ENCODE data around the gene NPLOC4. TPM values are rescaled to one million over a fixed set of nuclear protein-coding genes. Genes with fewer than 3 reads are reported as not detected.

NPLOC4 gene
- total RNA-seq, 2 donors from 2014 or later, result 69.3 to 70.4 TPM

DNA sequence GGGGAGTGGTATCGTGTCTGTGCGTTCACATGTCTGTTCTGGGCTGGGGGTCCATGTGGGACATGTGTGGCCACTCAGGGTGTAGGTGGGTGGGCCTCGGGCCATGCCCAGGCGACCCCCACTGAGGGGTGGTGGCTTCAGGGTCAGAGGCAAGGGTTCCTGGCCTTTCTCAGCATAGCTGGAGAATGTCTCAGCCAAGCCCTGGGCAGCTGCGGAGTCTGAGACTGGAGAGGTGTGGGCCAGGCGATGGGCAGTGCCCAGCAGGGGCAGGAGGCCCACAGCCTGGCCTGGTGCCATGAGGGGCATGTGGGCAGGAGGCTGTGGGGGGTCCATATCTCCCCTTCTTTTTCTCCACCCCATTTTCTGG, 107.5 kb downstream of the NPLOC4 start:
- H3K4me1 ChIP-seq, result no peaks in the 10 kb centered on the region
- no peak overlapping the region for H3K27ac ChIP-seq
- H3K4me3 ChIP-seq, result no peak overlapping the region
- H3K36me3 ChIP-seq, result no peaks in the 10 kb centered on the region
- TF ChIP-seq, protein P1, sequence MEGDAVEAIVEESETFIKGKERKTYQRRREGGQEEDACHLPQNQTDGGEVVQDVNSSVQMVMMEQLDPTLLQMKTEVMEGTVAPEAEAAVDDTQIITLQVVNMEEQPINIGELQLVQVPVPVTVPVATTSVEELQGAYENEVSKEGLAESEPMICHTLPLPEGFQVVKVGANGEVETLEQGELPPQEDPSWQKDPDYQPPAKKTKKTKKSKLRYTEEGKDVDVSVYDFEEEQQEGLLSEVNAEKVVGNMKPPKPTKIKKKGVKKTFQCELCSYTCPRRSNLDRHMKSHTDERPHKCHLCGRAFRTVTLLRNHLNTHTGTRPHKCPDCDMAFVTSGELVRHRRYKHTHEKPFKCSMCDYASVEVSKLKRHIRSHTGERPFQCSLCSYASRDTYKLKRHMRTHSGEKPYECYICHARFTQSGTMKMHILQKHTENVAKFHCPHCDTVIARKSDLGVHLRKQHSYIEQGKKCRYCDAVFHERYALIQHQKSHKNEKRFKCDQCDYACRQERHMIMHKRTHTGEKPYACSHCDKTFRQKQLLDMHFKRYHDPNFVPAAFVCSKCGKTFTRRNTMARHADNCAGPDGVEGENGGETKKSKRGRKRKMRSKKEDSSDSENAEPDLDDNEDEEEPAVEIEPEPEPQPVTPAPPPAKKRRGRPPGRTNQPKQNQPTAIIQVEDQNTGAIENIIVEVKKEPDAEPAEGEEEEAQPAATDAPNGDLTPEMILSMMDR (IDR thresholded peaks at IDR 0.05), result no peak
- DNase-seq (ENCODE audit: low spot score), result no peak
- no peaks in the 10 kb centered on the region for H3K9me3 ChIP-seq
- no peaks in the 10 kb centered on the region for H3K27me3 ChIP-seq

DNA sequence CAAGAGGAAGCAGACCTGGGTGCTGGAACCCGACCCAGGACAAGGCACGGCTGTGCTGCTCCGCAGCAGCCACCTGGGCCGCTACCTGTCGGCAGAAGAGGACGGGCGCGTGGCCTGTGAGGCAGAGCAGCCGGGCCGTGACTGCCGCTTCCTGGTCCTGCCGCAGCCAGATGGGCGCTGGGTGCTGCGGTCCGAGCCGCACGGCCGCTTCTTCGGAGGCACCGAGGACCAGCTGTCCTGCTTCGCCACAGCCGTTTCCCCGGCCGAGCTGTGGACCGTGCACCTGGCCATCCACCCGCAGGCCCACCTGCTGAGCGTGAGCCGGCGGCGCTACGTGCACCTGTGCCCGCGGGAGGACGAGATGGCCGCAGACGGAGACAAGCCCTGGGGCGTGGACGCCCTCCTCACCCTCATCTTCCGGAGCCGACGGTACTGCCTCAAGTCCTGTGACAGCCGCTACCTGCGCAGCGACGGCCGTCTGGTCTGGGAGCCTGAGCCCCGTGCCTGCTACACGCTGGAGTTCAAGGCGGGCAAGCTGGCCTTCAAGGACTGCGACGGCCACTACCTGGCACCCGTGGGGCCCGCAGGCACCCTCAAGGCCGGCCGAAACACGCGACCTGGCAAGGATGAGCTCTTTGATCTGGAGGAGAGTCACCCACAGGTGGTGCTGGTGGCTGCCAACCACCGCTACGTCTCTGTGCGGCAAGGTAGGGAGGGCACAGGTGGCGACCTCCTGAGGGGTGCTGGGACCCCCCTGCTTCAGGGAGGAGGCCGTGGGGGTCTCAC, 108.1 kb downstream of the NPLOC4 start:
- Histone ChIP-seq H3K4me3 (no peak overlapping the region), H3K36me3 (no peaks in the 10 kb centered on the region), H3K9me3 (no peaks in the 10 kb centered on the region), H3K27ac (no peak overlapping the region), H3K4me1 (peaks cover 0 to 3% of the 10 kb centered on the region in 2 donors), H3K27me3 (no peaks in the 10 kb centered on the region)
- no peak for DNase-seq (ENCODE audit: low spot score)
- TF ChIP-seq, protein P1 (IDR thresholded peaks at IDR 0.05), result no peak

DNA sequence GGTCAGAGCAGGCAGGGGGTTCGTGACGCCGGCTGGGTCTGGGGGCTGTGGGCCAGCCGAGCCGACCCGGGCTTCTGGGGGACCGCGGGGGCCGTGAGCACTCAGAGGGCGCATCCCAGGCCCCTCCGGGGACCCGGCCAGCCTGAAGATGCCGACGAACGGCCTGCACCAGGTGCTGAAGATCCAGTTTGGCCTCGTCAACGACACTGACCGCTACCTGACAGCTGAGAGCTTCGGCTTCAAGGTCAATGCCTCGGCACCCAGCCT, 108.6 kb downstream of the NPLOC4 start:
- no peaks in the 10 kb centered on the region for H3K27me3 ChIP-seq
- TF ChIP-seq, protein P1 (IDR thresholded peaks at IDR 0.05), result no peak

DNA sequence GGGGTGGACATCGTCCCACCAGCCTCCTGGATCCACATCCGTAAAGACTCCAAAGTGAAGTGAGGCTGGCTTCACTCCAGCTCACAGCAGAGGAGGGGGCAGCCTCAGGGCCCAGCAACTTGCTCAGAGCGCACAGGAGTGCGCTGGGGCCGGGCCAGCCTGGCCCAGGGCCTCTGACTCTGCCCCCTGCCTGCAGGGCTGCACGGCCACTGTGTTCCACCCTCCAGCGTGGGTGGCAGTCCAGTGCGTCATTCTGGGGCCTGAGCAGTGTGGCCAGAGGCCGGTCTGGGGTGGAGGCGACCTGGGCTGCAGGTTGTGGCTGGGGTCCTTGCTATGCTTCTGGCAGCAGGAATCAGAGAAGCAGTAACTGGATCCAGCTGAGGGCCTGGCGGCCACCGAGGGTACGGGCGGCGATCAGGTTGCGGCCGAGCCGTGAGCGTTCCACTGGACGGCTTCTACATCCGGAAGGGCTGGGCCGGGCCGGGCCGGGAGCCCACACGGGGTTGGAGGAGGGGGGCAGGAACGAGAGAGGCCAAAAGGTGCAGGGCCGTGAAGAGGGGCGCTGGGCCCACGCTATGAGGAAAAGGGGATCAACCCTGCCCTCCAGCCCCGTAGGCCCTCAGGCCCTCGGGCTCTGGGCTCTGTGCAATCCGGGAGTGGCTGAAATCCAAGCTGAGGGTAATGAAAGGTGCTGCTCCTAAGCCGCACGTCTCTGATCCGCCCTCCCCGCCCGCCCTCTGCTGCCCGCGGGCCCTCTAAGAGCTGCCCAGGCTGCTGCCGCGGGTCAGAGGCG, 109.1 kb downstream of the NPLOC4 start, which contains the start of gene FSCN2:
Gene FSCN2 (plus strand): TSS at position 787 of the 793 bp plus-strand sequence. CDS start 155 bp downstream, outside the sequence.
- Histone ChIP-seq H3K4me1 (peaks cover 0 to 11% of the 10 kb centered on the region in 2 donors), H3K36me3 (no peaks in the 10 kb centered on the region), H3K4me3 (no peak within 1 kb of the TSS), H3K9me3 (no peaks in the 10 kb centered on the region), H3K27me3 (no peaks in the 10 kb centered on the region), H3K27ac (no peak within 1 kb of the TSS)
- no peak for DNase-seq (ENCODE audit: low spot score)
- TF ChIP-seq, protein P1 (IDR thresholded peaks at IDR 0.05), result no peak

More for the DNA sequence above, 108.6 kb downstream of the NPLOC4 start:
- H3K27ac ChIP-seq, result no peak overlapping the region
- no peaks in the 10 kb centered on the region for H3K36me3 ChIP-seq
- peaks cover 0 to 9% of the 10 kb centered on the region in 2 donors for H3K4me1 ChIP-seq
- no peaks in the 10 kb centered on the region for H3K9me3 ChIP-seq
- H3K4me3 ChIP-seq, result no peak overlapping the region
- no peak for DNase-seq (ENCODE audit: low spot score)

DNA sequence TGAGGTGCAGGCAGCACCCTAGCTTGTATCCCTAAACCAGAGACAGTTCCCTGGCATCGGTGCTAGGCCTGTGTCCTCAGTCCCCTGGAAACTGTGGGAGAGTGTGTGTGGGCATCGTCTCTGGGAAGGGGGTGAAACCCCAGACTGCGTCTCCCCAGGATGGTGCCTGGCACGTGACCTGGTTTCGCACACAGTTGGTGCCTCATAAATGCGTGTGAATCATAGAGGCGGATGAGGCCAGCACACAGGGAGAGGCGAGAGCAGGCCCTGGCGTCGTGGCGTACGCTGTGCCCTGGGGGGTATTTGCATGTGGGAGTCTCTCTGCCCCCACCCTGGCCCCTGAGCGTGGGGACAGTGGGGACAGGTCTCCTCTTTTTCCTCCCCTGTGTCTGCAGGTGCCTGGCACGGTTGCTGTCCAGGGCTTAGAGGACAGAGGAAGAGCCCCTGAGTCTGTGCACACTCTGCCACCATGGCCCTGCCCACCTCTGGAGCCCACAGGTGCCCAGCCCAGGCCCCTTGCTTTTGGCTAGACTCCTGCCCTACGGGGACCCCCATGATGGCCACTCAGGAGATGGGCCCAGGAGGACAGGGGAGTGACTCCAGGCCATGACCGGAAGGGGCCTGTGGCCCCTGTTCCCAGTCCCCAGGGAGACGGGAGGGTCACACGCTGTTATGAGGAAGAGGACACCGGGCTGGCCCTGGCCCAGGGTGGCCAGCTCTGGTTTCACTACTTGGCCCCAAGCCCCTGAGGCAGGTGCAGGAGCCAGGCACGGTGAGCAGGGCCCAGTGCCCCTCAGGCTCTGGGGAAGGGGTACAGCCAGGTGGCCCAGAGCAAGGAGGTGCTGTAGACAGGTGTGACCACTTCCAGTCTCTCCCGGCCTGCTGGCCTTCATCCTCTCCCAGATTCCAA, 110.0 kb downstream of the NPLOC4 start:
- H3K4me1 ChIP-seq, result peaks cover 0 to 11% of the 10 kb centered on the region in 2 donors
- no peak for DNase-seq (ENCODE audit: low spot score)
- H3K4me3 ChIP-seq, result no peak overlapping the region
- H3K27me3 ChIP-seq, result no peaks in the 10 kb centered on the region
- no peaks in the 10 kb centered on the region for H3K36me3 ChIP-seq
- no peak overlapping the region for H3K27ac ChIP-seq
- no peaks in the 10 kb centered on the region for H3K9me3 ChIP-seq
- TF ChIP-seq, protein P1 (IDR thresholded peaks at IDR 0.05), result no peak

Measured in right atrium auricular region (tissue), 2 donors.